Umbilical cord (tissue), 2 donors: ENCODE data around the gene AOC3. TPM values are rescaled to one million over a fixed set of nuclear protein-coding genes. Genes with fewer than 3 reads are reported as not detected.
"Not testable (repeated sequence)": the region's sequence is repeated elsewhere in the genome, so short reads cannot be mapped to it uniquely, and the experiment has no call there.

Experiments
- DNase-seq: peaks from one replicate; pipeline ENCODE4 v3.0.0-alpha.2; 2015; ENCODE audit warnings: low spot score
- total RNA-seq: library from RNA; depleted of rRNA; stranded (reverse); fragments of >200 nt; gene quantifications from one replicate; pipeline ENCODE4 v1.2.3, GENCODE V29; 2014; ENCODE audit warnings: low replicate concordance; ENCODE audit not compliant: insufficient read depth

The AOC3 gene
- total RNA-seq, 1 donor from 2014 or later: 89.1 TPM

GRCh38 chr17:42866631-42867575, 15.9 kb downstream of the AOC3 start:
- no peak for DNase-seq

GRCh38 chr17:42867694-42868261, 16.8 kb downstream of the AOC3 start:
- not testable (repeated sequence) for DNase-seq

- DNase-seq: no peak
Measured at GRCh38 chr17:42868338-42868737, 17.3 kb downstream of the AOC3 start.

- no peak for DNase-seq
Measured at GRCh38 chr17:42871647-42872046, 20.6 kb downstream of the AOC3 start.

- DNase-seq: no peak
Measured at GRCh38 chr17:42872251-42872965, 21.4 kb downstream of the AOC3 start.

- no peak for DNase-seq
Measured at GRCh38 chr17:42873315-42873714, 22.3 kb downstream of the AOC3 start.

- not testable (repeated sequence) for DNase-seq
Measured at GRCh38 chr17:42873932-42874695, 23.1 kb downstream of the AOC3 start.

- DNase-seq: no peak
Measured at GRCh38 chr17:42877037-42877436, 26.0 kb downstream of the AOC3 start.

- no peak for DNase-seq
Measured at GRCh38 chr17:42878123-42878880, 27.3 kb downstream of the AOC3 start.

GRCh38 chr17:42878924-42879595, 28.1 kb downstream of the AOC3 start:
- no peak for DNase-seq

GRCh38 chr17:42879596-42879985, 28.6 kb downstream of the AOC3 start:
- DNase-seq: no peak

- DNase-seq: no peak
Measured at GRCh38 chr17:42880776-42881310, 29.8 kb downstream of the AOC3 start.

GRCh38 chr17:42881706-42882105, 30.7 kb downstream of the AOC3 start:
- DNase-seq: not testable (repeated sequence)

GRCh38 chr17:42882166-42882565, 31.2 kb downstream of the AOC3 start:
- no peak for DNase-seq

- no peak for DNase-seq
Measured at GRCh38 chr17:42883802-42884558, 33.0 kb downstream of the AOC3 start.

GRCh38 chr17:42885806-42886205, 34.8 kb downstream of the AOC3 start:
- DNase-seq: not testable (repeated sequence)

GRCh38 chr17:42886283-42887176, 35.5 kb downstream of the AOC3 start:
- no peak for DNase-seq

GRCh38 chr17:42889809-42890208, 38.8 kb downstream of the AOC3 start:
- DNase-seq: no peak
